ENCODE results near the gene GMCL1.
"Not testable (repeated sequence)": the region's sequence is repeated elsewhere in the genome, so short reads cannot be mapped to it uniquely, and the experiment has no call there.

GMCL1 gene

DNA sequence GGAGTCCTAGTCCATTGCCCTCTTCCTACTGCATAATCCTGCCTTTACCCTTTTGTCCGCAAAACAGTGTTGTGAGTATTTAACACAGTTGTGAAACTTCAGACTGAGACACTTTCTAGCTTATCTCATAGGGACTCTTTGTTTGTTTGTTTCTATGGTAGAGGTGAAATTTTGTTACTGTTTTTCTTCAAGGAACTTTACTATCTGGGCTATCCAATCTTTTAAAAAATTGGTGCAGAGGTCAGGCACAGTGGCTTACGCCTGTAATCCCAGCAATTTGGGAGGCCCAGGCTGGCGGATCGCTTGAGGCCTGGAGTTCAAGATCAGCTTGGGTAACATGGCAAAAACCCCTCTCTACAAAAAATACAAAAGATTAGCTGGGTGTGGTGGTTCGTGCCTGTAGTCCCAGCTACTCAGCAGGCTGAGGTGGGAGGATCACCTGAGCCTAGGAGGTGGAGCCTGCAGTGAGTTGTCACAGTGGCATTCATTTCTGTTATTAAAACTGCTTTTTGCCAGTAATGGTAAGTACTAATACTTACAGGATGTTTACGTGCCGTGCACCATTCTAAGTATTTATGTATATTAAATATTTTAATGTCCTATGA, 18.8 kb downstream of the GMCL1 start:
- no peak for DNase-seq (ENCODE audit: low read depth)

DNA sequence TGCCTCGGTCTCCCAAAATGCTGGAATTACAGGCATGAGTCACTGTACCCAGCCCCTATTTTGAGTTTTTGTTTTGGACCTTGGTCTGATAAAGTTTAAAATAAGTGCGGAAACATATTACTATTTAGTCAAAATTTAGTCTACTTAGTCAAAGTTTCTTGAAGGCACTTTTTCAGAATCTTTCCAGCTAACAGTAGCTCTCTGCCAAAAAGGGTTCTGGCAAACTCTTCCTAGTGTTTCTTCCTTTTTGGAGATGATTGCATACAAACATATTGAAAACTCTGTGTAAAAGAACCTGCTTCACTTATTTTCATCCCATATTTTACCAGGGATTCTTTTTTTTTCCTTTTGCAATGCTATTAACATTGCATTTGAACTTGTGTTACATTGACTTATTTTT, 28.8 kb downstream of the GMCL1 start:
- DNase-seq (ENCODE audit: low read depth) = no peak

DNA sequence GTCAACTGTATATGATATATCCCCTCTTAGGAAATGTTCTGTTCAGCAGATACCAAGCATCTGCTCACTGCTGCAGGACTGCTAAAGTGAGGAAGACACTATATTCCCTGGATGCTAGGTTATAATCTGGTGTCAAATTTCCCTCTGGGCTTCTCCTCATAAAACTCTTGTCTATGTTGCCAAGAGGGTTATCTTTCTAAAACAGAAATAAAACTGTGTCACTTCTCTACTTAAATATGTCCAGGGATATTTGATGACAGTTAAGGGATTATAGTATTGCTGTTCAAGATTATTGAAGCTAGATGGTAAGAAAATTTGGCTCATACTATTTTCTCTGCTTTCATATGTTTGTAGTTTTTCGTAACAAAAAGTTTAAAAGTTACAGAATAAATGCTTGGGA, 33.8 kb downstream of the GMCL1 start:
- no peak for DNase-seq (ENCODE audit: low read depth)

DNA sequence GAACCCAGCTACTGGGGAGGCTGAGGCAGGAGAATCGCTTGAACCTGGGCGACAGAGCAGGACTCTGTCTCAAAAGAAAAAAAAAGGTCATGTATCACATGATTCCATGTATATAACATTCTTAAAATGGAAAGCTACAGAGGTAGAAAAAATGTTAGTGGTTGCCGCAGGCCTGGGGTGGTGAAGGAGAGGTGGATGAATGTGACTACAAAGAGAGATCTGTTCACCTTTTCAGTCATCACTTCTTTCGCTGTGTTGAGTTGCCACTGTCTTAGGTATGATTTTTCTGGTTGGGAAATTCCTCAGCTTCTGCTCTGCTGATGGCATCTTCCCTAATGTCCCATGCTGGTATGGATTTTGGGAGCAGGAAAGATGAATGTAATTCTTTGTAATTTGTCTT, 59.0 kb downstream of the GMCL1 start:
- no peak for DNase-seq (ENCODE audit: low read depth)

DNA sequence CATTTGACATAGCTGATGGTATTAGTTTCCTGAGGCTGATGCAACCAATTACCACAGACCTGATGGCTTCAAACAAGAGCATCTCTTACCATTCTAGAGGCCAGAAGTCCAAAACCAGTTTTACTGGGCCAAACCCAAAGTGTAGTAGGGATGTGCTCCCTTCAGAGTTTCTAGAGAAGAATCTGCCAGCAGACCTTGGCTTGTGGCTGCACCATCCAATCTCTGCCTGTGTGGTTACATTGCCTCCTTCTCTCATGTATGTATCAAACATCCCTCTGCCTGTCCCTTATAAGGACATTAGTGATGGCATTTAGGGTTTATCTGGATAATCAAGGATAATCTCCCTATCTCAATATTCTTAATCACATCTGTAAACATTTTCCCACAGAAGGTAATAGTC, 59.8 kb downstream of the GMCL1 start:
- DNase-seq (ENCODE audit: low read depth) = no peak

DNA sequence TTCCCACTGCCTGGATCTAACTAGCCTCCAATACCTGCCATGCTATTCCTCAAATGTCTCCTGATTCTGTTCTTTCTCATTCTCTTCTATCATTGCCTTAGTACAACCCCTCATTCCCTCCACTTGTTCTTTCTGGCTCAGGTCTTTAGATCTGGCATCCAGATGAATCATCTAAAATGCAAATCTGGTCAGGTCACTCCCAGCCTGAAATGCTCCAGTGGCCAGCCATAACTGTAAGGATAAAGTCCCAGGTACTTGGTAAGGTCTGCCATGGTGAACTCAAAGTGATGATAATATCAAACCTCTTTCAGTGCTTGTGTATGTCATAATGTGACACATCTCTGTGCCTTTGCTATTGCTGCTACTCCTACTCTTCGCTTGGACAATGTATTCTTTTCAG, 61.4 kb downstream of the GMCL1 start:
- DNase-seq (ENCODE audit: low read depth) = no peak

DNA sequence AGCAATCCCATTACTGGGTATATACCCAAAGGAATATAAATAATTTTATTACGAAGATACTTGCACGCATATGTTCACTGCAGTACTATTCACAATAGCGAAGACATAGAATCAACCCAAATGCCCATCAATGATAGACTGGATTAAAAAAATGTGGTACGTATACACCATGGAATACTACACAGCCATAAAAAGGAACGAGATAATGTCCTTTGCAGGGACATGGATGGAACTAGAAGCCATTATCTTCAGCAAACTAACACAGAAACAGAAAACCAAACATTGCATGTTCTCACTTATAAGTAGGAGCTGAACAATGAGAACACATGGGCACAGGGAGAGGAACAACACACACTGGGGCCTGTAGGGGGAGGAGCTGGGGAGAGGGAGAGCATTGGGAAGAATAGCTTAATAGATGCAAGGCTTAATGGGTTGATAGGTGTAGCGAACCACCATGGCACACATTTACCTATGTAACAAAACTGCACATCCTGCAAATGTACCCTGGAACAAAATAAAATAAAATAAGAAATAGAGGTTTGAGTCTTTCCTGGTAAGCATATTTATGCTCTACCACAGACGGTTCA, 63.5 kb downstream of the GMCL1 start:
- peak; percentile 24 for DNase-seq (ENCODE audit: low read depth)

DNA sequence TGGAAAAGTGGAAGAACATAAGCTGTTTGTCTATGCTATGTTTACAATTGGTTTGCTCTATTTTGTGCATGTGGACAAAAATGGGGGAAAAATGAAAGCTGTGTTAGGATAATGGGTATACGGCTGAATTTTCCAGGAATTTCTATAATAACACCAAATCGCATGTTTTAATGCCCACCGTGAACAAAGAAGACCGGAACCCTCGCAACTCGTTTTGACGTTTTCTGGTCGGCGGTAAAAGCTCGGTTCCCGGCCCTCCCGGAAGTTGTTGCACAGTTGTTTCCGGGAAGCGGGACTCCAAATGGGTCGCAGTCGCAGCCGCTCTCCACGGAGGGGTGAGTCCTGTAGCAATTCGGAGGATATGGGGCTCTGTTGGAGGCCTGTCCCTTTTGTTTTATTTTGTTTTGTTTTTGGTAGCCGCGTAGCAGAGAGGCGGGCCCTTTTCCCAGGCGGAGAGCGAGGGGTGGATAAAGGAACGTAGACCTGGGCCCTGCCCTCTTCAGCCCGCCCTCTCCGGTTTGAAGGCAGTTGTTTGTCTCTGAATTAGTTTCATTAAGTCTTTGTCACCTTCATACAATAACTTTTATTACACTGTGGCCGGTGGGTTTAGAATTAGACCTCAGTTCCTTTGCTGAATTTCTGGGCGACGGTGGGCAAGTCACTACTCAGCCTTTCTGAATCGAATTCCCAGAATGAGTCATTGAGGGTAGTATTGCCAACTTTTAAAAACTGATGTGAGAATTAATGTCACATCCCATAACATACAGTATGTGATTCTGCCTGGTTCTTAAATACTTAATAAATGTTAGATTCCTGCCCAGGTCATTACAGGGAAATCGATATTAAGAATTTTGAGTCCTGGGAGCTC, 64.5 kb downstream of the GMCL1 start, which contains the start of gene SNRNP27:
Gene SNRNP27 (plus strand): TSS at position 273 of the 868 bp plus-strand sequence. CDS start 29 bp downstream, at position 302.
- DNase-seq (ENCODE audit: low read depth) = peak; percentile 91

DNA sequence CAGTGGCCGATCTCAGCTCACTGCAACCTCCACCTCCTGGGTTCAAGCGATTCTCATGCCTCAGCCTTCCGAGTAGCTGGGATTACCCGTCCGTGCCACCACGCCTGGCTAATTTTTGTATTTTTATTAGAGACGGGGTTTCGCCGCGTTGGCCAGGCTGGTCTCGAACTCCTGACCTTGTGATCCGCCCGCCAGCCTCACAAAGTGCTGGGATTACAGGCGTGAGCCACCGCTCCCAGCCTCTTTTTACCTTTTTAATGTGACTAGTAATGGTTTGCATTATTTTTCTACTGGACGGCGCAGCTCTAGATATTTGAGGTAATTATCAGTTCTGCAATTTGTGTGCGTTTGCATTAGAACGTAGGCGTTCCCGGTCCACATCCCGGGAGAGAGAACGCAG, 65.3 kb downstream of the GMCL1 start:
- DNase-seq (ENCODE audit: low read depth) = not testable (repeated sequence)

DNA sequence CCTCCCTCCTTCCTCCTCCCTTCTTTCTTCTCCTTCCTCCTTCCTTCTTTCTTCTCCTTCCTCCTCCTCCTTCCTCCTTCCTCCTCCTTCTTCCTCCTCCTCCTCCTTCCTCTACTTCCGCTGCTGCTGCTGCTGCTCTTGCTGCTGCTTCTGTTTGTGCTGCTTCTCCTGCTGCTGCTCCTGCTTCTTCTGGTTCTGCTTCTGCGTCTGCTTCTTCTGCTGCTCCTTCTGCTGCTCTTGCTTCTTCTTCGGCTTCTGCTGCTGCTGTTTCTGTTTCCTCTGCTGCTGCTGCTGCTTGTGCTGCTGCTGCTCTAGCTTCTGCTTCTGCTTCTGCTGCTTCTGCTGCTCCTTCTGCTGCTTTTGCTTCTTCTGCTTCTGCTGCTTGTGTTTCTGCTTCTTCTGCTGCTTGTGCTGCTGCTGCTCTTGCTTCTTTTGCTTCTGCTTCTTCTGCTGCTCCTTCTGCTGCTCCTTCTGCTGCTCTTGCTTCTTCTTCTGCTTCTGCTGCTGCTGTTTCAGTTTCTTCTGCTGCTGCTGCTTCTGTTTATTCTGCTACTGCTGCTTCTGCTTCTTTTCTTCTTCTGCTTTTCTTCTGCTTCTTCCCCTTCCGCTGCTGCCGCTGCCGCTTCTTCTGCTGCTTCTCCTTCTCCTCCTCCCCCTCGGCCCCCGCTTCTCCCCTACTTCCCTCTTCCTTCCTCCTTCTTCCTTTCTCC, 72.9 kb downstream of the GMCL1 start:
- DNase-seq (ENCODE audit: low read depth) = no peak

DNA sequence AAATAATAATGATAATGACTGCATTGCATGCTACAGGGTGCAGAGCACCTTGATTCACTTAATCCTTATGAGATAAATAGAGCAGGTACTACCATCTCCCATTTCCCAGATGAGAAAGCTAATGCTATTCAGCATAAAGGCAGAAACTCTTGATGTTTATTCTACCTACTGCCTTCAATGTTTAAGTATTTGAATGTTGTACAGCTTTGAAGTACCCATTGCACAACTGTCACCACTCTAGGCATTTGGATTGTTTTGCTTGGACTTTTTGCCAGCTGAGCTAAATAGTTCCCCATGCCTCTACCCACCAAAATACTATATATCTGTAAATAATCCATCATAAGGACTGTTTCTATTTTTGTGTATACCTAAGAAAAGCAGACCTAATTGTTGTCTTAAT, 77.8 kb downstream of the GMCL1 start:
- DNase-seq (ENCODE audit: low read depth) = no peak

DNA sequence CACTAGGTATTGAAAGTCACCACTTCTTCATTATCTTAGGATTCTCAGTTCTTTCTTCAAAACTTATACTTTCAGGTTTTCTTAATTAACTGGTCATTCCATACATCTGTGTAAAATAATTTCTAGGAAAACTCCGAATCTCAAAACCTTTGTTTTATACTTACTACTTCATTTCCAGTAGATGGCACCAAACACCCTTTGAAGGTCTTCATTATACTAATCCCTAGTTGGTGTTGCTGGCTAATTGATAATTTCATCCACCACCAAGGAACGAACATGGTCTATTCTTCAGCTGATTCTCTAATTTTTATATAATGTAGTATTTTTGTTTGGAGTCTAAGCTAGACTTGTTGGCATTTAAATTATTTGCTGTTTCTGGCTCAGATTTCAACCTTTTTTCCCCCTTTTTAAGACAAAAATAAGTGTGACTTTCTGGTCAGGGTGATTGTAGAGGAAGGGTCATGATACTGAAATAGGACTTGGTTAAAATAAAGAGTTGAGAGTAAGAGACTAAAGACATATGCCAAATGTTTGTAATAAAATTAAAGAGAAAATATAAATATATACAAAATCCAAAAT, 82.6 kb downstream of the GMCL1 start:
- DNase-seq (ENCODE audit: low read depth) = peak; percentile 79

DNA sequence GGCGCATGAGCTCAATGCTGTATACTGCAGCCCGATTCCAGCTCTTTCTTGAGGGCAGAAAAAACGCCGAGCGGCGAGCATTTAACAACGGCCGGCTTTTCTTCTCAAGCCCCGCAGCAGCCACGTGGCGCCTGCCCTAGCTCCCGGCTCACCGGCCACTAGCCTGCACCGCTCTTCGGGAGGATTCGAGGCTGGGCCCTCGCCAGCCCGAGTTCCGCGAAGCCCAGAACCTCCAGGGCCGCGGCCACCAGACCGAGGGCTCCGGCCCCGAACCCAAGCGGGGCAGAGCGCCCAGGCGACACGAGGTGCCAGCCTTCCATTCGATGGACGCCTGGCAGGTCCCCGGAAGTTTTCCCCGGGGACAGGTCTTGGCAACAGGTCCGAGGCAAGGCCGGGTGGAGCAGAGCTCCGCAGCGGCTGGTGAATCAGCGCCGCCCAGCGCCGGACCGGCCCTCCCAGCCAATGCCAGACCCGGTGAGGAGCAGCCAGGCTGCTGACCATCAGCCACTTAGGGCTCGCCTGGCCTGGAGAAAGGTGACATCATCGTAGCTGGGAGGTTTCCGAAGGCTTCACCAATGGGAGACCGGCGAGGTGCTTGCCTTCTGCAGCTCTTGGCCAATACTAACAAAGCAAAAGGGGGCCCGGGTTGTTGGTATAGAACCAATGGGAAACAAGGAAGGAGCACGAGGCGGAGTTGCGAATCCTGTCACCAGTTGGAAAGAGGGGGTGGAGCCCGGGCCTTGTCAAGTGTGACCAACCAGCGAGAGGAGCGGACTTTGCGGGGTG, 84.9 kb downstream of the GMCL1 start:
- peak; percentile 100 for DNase-seq (ENCODE audit: low read depth)

DNA sequence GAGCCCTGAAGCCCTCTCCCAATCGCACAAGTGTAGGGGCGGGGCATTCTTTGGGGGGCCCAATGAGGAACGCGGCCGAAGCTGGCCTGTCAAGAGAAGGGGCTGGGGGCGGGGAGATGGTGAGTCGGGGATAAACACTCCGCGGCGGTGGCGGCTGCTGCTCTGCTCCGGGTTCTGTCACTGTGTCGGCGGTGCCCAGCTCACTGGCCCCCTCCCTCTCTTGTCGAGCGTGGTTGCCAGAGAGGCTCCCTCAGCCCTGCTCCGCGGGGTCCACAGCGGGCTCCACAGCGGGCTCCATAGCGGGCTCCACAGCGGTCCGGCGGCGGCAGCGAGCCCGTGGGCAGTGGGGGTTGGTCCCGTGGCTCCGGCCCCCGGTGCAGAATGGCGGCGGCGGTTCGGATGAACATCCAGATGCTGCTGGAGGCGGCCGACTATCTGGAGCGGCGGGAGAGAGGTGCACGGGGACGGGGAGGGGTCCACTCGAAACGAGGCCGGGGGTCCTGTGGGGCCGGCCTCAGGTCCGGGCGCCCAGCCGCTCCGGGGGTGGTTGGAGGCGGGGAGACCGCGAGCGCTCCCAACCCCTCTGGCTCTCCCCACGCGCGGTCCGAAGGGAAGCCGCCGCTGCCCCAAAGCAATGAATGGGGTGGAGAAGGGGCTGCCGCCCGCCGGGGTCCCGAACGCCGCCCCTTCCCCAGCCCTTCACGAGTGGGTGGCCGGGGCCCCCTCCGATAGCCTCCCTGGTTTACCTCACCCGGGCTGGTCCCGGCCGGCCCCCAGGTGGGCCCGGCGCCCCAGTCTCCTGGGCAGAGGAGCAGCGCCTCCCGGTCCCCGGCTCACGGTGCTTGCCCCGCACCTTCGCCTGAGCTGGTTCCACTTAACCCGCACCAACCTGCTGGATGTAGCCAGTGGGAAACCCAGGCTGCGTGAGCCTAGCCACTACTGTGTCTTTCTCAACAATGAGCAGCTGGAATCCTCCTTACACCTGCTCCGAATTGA, 85.8 kb downstream of the GMCL1 start, which contains the start of gene MXD1:
Gene MXD1 (plus strand): TSS at position 160 of the 996 bp plus-strand sequence. CDS start 222 bp downstream, at position 382.
- DNase-seq (ENCODE audit: low read depth) = peak; percentile 38

DNA sequence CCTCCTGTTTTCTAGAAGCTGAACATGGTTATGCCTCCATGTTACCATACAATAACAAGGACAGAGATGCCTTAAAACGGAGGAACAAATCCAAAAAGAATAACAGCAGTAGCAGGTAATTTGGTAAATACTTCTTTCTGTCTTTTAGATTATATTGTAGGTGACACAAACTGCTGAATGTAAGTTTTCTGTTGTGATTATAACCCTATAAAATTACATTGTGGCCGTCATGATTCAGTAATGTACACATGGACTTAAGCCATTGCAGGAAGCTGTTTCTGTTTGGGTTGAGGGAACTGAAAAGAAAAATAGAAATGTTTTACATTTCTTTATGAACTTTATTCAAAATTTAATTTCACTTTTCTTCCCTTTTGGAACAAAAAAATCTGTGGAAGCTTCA, 86.6 kb downstream of the GMCL1 start:
- DNase-seq (ENCODE audit: low read depth) = no peak

DNA sequence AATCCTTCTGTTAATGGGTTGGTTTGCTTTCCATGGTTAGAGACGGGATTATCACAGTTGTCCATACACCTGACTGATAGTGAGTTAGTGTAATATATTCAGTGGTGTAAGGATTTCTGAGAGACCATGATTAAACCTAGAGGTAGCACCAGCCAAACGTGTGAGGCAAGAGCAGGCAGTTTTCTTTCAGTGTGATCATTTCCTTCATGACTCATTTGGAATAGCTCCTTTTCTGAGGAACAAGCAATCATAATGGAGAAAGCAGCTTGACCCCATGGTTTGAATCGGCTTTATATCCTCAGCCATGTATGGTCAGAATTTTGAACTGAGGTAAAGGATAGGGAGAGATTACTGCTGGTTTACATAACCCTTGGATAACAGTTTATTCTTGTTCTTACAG, 88.4 kb downstream of the GMCL1 start:
- DNase-seq (ENCODE audit: low read depth) = peak; percentile 92

DNA sequence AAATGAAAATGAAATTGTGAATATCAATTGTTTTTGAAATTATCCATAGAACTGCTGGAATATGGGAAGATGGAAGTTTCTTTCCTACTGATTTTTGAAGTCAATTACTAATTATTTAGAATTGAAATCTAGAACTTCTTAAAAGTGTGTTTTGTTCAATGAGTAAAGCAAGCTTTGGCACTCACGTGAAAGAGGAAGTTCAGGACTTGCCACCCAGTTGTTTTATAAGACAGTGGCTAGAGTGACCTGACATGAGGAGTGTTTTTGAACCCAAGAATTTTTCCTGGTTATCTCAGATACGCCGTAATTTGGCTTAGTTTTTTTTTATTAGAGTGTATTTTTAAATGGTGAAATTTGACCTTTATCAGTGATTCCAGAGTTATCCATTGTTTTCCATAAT, 88.9 kb downstream of the GMCL1 start:
- DNase-seq (ENCODE audit: low read depth) = no peak

DNA sequence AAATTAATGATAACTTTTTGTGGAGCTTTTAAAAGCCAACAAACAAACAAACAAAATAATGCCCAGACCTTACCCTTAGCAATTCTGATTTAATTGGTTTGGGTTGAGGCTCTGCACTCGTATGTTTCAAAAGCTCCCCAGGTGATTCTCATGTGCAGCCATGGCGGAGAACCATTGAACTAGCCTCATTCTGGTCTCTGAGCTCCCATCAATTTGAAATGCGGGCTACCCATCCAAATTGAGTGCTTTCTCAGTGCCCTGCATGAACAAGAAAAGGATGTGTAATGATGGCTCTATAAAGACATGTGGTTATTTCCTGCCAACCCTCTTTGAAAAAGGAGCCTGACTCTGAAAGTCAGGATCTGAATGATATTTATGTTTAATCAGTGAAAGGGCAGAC, 93.7 kb downstream of the GMCL1 start:
- no peak for DNase-seq (ENCODE audit: low read depth)

DNA sequence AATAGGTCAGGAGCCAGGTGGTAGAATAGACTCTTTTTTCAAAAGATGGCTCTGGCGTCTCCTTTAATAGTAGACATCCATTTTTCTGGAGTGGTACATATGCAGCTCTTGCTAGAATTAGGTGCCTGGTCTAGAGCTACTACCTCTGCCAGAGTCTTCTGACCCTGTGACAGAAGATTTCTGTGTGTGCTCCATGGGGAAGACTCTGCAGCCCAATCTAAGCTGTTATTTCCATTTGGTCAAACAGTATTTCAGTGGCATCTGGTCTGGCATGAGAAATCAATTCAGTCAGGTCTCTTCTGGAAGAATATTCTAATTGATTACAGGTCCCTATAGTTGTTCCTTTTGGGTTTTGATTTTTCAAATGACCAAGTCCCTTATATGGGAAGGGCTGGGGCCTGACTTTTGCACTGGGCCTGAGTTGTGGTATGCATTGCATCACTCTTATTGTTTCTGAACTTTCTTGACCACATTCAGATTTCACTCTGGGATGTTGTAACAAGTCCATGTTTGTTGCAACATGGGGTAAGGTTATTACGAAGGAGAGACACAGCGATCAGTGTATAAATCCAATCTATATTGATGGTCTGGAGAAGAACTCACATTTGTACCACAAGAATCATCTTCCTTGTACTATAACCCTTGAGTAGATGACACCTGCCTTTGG, 97.5 kb downstream of the GMCL1 start:
- DNase-seq (ENCODE audit: low read depth) = no peak
